ENCODE measurements around the gene FAM81B.
"Not testable (repeated sequence)": the region's sequence is repeated elsewhere in the genome, so short reads cannot be mapped to it uniquely, and the experiment has no call there.

The FAM81B gene, protein sequence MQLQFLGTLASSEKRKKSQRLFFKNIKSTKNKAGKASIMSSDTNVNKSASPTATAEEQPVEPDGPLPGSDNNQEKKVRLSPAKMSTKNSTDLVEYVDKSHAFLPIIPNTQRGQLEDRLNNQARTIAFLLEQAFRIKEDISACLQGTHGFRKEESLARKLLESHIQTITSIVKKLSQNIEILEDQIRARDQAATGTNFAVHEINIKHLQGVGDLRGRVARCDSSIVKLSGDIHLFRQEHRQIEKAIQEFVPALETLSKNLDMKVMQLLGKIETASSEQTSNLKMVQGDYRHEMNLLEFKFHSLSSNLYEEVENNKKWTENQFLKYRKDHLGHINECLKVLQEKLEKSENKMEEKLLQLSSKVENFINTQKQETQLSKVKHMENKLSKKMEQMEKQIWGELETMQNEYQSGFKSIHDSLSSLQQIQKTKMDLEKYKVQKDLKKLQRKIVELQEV

GRCh38 chr5:95390812-95391492, at the start of gene FAM81B:
TSS of gene FAM81B (plus strand) at chr5:95391366. CDS start at chr5:95391390, 24 bp downstream.
- DNase-seq, result no peak

DNA sequence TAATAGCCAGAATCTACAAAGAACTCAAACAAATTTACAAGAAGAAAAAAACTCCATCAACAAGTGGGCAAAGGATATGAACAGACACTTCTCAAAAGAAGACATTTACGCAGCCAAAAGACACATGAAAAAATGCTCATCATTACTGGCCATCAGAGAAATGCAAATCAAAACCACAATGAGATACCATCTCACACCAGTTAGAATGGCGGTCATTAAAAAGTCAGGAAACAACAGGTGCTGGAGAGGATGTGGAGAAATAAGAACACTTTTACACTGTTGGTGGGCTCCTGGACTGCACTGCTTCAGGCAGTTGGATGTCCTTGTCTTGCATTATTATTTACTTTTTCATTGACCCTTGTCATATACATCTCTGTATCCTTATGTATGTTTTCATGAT, 49.7 kb upstream of the FAM81B start:
- not testable (repeated sequence) for DNase-seq

GRCh38 chr5:95347506-95348120, 43.6 kb upstream of the FAM81B start:
- DNase-seq, result no peak

GRCh38 chr5:95350631-95351030, 40.5 kb upstream of the FAM81B start:
- no peak for DNase-seq

DNA sequence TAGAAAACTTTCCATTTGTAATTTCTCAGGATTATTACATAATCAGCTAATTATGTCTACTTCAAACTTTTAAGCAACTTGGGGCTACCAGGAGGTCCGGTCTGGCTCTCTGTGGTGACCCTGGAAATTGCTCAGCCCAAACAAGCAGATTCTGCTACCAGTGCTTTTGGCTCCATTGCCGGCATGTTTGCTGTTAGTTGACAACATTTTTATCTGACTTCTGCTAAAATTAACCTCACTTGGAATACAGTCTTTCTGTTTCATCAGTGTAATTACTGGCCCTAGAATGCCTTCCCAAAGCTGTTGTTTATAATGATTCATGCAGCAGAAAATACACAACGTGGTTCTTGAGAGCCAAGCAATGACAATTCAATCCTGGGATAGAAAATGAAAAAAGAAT, 38.5 kb upstream of the FAM81B start:
- DNase-seq, result no peak

DNA sequence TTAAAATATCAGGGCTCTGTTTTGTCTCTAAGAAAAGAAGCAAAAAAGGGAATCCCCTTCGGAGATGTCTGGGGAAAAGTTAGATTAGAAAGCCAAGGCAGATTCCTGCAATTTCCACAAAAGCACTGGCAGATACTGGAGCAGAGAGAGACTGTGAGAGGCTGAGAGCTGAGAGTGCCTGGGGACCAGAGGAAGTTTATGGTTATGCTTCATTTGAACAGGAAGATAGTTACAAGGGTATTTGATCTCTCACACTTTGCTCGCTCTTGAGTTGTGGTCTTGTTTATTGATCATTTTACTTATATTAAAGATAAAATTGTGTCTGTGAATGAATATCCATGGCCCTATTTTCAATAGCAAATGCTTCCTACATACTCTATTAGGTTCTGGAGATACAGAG, 32.8 kb upstream of the FAM81B start:
- DNase-seq, result no peak

GRCh38 chr5:95358848-95359247, 32.3 kb upstream of the FAM81B start:
- no peak for DNase-seq

GRCh38 chr5:95360667-95361066, 30.5 kb upstream of the FAM81B start:
- DNase-seq, result not testable (repeated sequence)

GRCh38 chr5:95365302-95366095, 25.7 kb upstream of the FAM81B start:
- DNase-seq, result peak; percentile 14 to 26

DNA sequence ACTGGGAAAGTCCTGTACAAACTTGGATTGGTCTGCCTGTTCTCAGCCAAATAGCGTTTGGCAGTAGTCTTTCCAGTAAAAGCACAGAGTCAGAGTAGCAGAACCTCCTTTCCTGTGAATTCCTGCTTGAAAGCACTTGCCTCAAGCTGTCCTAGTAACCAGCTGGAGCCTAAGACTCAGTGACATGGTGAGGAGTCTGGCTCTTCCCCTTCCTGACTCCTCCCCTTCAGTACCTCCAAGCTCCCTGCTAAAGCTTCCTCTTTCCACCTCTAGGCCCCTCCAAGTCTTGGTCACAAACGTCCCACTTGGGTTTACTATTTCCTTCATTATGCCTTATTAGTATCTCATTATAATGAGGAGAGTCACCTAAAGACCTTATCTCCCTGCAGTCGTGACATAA, 21.4 kb upstream of the FAM81B start:
- DNase-seq, result no peak

DNA sequence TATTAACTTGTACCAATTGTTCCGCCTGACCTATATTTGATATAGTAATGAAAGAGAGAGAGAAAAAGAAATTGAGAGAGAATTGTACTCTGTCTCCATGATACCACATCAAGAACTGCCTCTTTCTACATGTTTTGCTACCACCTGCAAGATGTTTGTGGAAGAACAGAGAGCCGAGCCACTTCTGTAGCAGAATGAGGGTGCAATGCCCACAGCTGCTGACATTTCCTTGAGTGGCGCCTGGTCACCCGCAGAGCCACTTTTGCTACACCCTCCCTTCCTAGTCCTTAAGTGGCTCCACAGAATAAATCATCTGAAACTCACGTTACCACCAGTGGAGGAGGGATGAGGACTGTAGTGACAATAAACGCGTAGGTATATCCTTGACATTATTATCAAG, 17.1 kb upstream of the FAM81B start:
- no peak for DNase-seq

DNA sequence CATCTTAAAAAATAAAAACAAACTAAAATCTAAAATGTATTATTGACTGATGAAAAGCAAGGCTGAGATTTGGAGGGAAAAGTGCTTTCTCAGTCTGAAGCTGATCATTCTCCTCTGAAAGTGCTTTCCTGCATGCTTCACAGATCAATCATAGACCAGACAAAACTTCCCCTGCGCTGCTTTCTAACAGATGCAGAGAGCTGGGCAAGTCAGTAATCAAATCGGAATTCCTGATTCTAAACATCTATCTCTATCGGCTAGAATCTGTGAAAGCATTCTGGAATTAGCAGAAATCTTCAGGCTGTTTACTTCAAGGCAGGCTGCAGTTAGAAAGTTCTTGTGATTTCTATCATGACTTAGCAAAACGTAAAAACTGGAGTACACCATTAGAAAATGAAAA, 15.6 kb upstream of the FAM81B start:
- DNase-seq, result no peak

DNA sequence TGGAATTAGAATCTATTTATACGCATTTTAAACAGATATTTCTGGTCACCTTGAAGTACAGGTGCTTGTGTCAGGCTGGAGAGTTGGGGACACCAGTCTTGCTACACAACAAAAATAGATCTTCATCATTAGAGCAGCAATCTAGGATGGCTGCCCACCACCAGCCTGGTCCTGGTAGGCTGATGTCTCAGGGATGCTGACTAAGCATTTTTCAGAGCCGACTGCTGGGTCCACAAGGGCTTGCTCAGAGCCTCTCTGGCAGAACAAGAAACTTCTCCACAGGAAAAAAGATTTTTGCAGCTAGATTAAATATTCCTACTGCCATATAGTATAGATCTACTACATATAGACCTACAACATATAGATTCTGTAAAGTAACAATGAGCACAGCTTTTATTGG, 12.0 kb upstream of the FAM81B start:
- no peak for DNase-seq

DNA sequence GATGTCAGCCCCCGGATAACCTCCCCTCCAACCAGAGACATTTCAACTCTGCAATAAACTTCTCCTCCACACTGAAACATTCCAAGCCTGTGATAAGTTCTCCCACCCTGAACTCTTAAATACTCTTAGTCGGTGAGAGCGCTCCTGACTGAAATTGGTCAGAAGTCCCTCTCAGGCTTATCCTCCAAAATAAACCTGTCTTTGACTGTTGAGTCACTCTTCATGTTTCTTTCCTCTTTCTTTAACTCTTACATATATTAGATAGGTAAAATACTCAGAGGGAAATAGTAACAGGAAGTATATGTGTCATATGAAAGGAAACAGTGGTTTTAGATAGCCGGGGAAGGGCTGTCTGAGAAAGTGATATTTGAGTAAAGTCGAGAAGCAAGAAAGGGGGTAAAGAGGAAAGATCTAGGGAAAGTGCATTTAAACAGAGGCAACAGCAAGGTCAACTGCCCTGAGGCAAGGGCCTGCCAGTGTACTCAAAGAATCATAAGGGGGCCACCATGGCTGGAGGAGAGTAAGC, 11.0 kb upstream of the FAM81B start:
- DNase-seq, result no peak

- DNase-seq, result peak; percentile 87 to 91
These were observed 8.4 kb upstream of the FAM81B start for GRCh38 chr5:95382801-95383200.

- no peak for DNase-seq
These were observed 6.5 kb upstream of the FAM81B start for GRCh38 chr5:95384485-95385213.

DNA sequence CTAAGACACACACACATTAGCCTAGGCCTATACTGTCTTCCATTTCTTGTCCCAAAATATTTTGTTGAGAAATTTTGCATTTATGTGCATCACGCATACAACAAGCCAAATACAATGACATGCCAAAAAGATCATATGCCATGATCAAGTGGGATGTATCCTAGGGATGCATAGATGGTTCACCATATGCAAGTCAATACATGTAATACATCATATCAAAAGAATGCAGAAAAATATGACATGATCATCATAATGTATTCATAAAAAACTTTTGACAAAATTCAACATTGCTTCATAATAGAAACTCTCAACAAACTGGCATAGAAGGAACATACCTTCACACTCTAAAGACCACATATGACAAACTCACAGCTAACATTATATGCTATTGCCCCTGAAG, 5.8 kb upstream of the FAM81B start:
- DNase-seq, result no peak

DNA sequence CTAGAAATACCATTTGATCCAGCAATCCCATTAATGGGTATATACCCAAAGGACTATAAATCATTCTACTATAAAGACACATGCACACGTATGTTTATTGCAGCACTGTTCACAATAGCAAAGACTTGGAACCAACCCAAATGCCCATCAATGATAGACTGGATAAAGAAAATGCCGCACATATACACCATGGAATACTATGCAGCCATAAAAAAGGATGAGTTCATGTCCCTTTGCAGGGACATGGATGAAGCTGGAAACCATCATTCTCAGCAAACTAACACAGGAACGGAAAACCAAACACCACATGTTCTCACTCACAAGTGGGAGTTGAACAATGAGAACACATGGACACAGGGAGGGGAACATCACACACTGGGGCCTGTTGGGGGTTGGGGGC, 799 bp downstream of the FAM81B start:
- DNase-seq, result not testable (repeated sequence)

- peak; percentile 14 to 48 for DNase-seq
These were observed 1.5 kb downstream of the FAM81B start for GRCh38 chr5:95392593-95393182.

DNA sequence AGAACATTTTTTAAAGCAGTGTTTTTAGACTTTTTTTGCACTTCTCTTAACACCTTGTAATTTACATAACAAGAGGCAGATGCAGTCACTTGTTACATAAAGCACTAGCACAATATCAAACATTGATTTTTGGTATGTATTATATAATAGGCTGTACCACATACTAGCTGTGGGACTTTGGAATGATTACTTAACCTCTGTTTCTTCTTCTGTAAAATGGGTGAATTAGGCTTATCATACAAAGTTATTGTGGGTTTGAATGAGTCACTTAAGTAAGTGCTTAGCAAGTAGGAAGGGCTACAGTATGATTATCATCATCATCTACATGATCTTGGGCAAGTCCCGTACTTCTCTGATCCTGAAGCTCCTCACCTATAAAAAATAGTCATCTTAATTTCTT, 2.1 kb downstream of the FAM81B start:
- DNase-seq, result no peak

GRCh38 chr5:95398989-95399388, 7.8 kb downstream of the FAM81B start:
- no peak for DNase-seq

GRCh38 chr5:95401626-95402025, 10.5 kb downstream of the FAM81B start:
- no peak for DNase-seq
